ENCODE results near the gene TBX21.
A peak's percentile ranks its signal among the peaks of the same experiment; 100 is the strongest.

GRCh38 chr17:47720754-47721533, 12.1 kb upstream of the TBX21 start:
- TF ChIP-seq CTCF (IDR thresholded peaks at IDR 0.05) (no peak), ZNF219 (CRISPR knock-in tag; IDR thresholded peaks at IDR 0.05; ENCODE audit: borderline replicate concordance) (peak; percentile 81; the same call in 1 of the 2 replicates)
- TF ChIP-seq, protein P1, sequence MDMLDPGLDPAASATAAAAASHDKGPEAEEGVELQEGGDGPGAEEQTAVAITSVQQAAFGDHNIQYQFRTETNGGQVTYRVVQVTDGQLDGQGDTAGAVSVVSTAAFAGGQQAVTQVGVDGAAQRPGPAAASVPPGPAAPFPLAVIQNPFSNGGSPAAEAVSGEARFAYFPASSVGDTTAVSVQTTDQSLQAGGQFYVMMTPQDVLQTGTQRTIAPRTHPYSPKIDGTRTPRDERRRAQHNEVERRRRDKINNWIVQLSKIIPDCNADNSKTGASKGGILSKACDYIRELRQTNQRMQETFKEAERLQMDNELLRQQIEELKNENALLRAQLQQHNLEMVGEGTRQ (CRISPR knock-in tag; IDR thresholded peaks at IDR 0.05): peak; percentile 85
